Calu3 (cell line): ENCODE measurements around the gene ZBTB32. TPM values are rescaled to one million over a fixed set of nuclear protein-coding genes. Genes with fewer than 3 reads are reported as not detected.

ENCODE experiments used
- BruUV-seq: library from RNA; stranded (reverse); fragments of 400-500 nt; replicated peaks from 2 replicates; lab custom pipeline; 2021; lab: Mats Ljungman, UMichigan
- CTCF ChIA-PET: fragments of 300-600 bp; sonication (Branson Sonifier 250); formaldehyde crosslinking; loops from one replicate; lab custom pipeline; 2022; ENCODE audit warnings: antibody characterized with exemption; lab: Charles Lee
- DNase-seq: peaks from one replicate; pipeline ENCODE4 v3.0.0; 2022
- H3K27ac Mint-ChIP-seq: one replicate; pipeline ENCODE4 v1.8.0; 2022; ENCODE audit warnings: mixed read lengths; ENCODE audit not compliant: unreplicated experiment
- H3K27me3 Mint-ChIP-seq: one replicate; pipeline ENCODE4 v1.8.0; 2022; ENCODE audit warnings: mixed read lengths; ENCODE audit not compliant: unreplicated experiment
- H3K36me3 Mint-ChIP-seq: one replicate; pipeline ENCODE4 v1.8.0; 2022; ENCODE audit warnings: mild to moderate bottlenecking, moderate library complexity, mixed read lengths; ENCODE audit not compliant: insufficient read depth, unreplicated experiment
- H3K4me1 Mint-ChIP-seq: one replicate; pipeline ENCODE4 v1.8.0; 2022; ENCODE audit warnings: mild to moderate bottlenecking, low read depth, mixed read lengths; ENCODE audit not compliant: unreplicated experiment
- H3K4me3 Mint-ChIP-seq: one replicate; pipeline ENCODE4 v1.8.0; 2022; ENCODE audit warnings: mild to moderate bottlenecking, low read depth, moderate library complexity, mixed read lengths; ENCODE audit not compliant: unreplicated experiment
- H3K9me3 Mint-ChIP-seq: one replicate; pipeline ENCODE4 v1.8.0; 2022; ENCODE audit warnings: low read depth, mixed read lengths; ENCODE audit not compliant: unreplicated experiment
- intact Hi-C: fragments of 100-400 bp; cut with micrococcal nuclease; formaldehyde crosslinking; loops from one replicate; pipeline ENCODE4 v1.10.0; 2022; ENCODE audit not compliant: unreplicated experiment
- total RNA-seq: library from RNA; stranded (reverse); gene quantifications from 2 replicates; pipeline ENCODE4 v1.2.3, GENCODE V29; 2022
- TF ChIP-seq, protein P1 (sequence below): fragments of 200-600 bp; IDR thresholded peaks from one replicate; pipeline ENCODE4 v1.8.0; 2022; ENCODE audit warnings: antibody characterized with exemption; ENCODE audit not compliant: unreplicated experiment

The ZBTB32 gene
- total RNA-seq, 1 experiment from 2014 or later, result not detected

DNA sequence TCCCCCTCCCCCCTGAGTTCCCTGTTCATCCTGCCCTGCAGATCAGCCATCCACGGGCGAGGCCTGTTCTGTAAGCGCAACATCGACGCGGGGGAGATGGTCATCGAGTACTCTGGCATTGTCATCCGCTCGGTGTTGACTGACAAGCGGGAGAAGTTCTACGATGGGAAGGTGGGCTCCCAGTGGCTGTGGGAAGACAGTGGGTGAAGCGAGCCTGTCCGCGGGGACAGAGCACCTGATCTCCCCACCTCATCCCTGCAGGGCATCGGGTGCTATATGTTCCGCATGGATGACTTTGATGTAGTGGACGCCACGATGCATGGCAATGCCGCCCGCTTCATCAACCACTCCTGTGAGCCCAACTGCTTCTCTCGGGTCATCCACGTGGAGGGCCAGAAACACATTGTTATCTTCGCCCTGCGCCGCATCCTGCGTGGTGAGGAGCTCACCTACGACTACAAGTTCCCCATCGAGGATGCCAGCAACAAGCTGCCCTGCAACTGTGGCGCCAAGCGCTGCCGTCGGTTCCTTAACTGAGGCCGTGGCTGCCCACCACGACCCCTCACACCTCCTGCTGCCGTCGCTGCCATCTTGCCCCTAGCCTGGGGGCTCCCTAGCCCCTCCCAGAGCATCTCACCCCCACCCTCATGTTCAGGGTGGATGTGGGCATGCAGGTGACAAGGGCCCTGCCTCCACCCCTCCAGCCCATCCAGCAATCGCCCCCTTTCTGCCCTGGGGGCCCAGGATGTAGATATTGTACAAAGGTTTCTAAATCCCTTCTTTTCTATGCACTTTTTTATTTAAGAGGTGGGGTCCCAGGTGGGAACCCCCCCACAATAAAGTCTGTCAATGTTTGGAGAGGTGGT, 33.9 kb downstream of the ZBTB32 start:
- H3K4me1 Mint-ChIP-seq, result peaks cover 7% of the 10 kb centered on the region
- CTCF ChIA-PET, result interaction anchor here (1.3 to 1.7 kb wide), 3 partner anchors 10 to 90 kb away, joined by 3 to 5 read pairs (median 5); partner anchors contain the start of genes COX6B1 and LIN37
- TF ChIP-seq, protein P1, sequence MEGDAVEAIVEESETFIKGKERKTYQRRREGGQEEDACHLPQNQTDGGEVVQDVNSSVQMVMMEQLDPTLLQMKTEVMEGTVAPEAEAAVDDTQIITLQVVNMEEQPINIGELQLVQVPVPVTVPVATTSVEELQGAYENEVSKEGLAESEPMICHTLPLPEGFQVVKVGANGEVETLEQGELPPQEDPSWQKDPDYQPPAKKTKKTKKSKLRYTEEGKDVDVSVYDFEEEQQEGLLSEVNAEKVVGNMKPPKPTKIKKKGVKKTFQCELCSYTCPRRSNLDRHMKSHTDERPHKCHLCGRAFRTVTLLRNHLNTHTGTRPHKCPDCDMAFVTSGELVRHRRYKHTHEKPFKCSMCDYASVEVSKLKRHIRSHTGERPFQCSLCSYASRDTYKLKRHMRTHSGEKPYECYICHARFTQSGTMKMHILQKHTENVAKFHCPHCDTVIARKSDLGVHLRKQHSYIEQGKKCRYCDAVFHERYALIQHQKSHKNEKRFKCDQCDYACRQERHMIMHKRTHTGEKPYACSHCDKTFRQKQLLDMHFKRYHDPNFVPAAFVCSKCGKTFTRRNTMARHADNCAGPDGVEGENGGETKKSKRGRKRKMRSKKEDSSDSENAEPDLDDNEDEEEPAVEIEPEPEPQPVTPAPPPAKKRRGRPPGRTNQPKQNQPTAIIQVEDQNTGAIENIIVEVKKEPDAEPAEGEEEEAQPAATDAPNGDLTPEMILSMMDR, result no peak
- DNase-seq, result no peak
- peak overlapping the region; percentile 97 for H3K4me3 Mint-ChIP-seq
- no peaks in the 10 kb centered on the region for H3K9me3 Mint-ChIP-seq
- intact Hi-C loops, result no loop called here
- H3K27ac Mint-ChIP-seq, result peak overlapping the region; percentile 72
- H3K27me3 Mint-ChIP-seq, result no peaks in the 10 kb centered on the region
- TSS peak; percentile 70 for BruUV-seq
- peaks cover 83% of the 10 kb centered on the region for H3K36me3 Mint-ChIP-seq

DNA sequence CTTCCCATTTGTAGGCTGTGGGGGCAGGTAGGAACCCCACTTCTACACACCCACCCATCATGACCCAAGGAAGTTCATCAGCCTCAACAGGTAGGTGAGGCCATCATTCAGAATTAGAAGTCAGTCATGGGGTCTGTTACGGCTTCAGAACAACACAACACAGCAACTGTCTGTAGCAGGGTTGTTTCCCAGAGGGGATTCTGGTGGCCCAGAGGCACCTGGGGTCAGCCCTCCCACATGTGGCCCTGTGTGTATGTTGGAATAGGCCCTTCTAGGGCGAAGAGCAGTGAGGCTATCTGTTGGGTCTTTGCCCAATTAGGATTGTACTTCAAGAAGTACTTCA, 34.5 kb downstream of the ZBTB32 start:
- Mint-ChIP-seq H3K27ac (peak overlapping the region; percentile 72), H3K27me3 (no peaks in the 10 kb centered on the region), H3K4me1 (peaks cover 7% of the 10 kb centered on the region), H3K9me3 (no peaks in the 10 kb centered on the region), H3K36me3 (peaks cover 80% of the 10 kb centered on the region), H3K4me3 (peak overlapping the region; percentile 97)
- no peak for DNase-seq
- CTCF ChIA-PET, result no interaction called here
- intact Hi-C loops, result no loop called here
- no TSS peak for BruUV-seq
- TF ChIP-seq, protein P1, result no peak

DNA sequence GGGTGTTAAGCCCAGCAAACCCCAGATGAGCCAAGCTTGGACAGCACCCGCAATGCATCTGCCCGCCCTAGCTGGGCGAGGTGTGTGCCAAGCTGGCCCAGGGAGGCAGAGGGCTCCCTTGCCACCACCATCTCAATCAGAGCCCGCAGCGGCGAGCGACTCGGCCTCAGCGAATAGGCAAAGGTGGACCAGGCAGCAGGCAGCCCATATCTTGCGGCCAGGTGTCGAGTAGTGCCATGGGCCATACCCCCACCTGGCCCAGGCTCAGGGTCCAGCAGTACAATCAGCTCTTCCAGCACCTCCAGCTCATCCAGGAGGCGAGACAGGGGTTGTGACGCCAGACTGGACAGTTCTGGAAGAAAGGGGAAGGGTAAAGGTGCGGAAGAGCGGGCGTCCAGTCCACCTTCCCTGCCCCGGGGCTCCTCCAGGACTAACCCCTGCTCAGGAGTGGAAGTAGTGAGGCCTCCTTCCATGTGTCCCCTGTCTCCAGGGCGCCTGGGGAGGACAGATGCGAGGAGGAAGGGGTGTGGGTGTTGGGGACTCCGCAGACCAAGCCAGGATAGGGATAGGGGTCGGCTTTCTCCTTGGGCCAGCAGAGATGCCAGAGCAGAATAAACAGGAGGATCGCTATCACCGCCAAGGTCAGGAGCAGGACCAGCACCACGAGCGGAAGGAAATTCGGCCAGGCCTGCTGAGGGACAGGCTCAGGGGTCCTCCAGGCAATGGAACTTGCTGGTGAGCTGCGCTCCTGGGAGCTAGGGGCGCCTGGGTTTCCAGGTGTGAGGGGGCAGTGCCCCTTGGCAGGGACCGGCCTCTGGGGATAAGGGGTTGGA, 35.1 kb downstream of the ZBTB32 start:
- TF ChIP-seq, protein P1, result no peak
- H3K4me3 Mint-ChIP-seq, result peak overlapping the region; percentile 97
- no peak for DNase-seq
- H3K9me3 Mint-ChIP-seq, result no peaks in the 10 kb centered on the region
- peaks cover 13% of the 10 kb centered on the region for H3K4me1 Mint-ChIP-seq
- peak overlapping the region; percentile 72 for H3K27ac Mint-ChIP-seq
- BruUV-seq, result no TSS peak
- intact Hi-C loops, result loop anchor here (10.0 kb wide), 1 partner anchor 195 kb away; the partner anchor contains the start of gene LRFN3
- CTCF ChIA-PET, result interaction anchor here (1.3 to 1.4 kb wide), 2 partner anchors 21 to 80 kb away, joined by 3 read pairs; no protein-coding TSS in a partner anchor
- peaks cover 77% of the 10 kb centered on the region for H3K36me3 Mint-ChIP-seq
- no peaks in the 10 kb centered on the region for H3K27me3 Mint-ChIP-seq

GRCh38 chr19:35740108-35740422, 35.7 kb downstream of the ZBTB32 start:
- intact Hi-C loops, result loop anchor here (10.0 kb wide), 1 partner anchor 195 kb away; the partner anchor contains the start of gene LRFN3
- TF ChIP-seq, protein P1, result no peak
- BruUV-seq, result no TSS peak

More at GRCh38 chr19:35740108-35740422, 35.7 kb downstream of the ZBTB32 start:
- Mint-ChIP-seq H3K4me1 (peaks cover 15% of the 10 kb centered on the region), H3K36me3 (peaks cover 77% of the 10 kb centered on the region), H3K27me3 (no peaks in the 10 kb centered on the region), H3K4me3 (peak overlapping the region; percentile 97), H3K9me3 (no peaks in the 10 kb centered on the region), H3K27ac (peak overlapping the region; percentile 89)
- no peak for DNase-seq
- CTCF ChIA-PET, result interaction anchor here (1.0 to 1.4 kb wide), 3 partner anchors 21 to 92 kb away, joined by 3 to 5 read pairs (median 3); partner anchors contain the start of gene COX6B1
